H9 (cell line): ENCODE data around the gene LZTR1. TPM values are rescaled to one million over a fixed set of nuclear protein-coding genes. Genes with fewer than 3 reads are reported as not detected.
A peak's percentile ranks its signal among the peaks of the same experiment; 100 is the strongest.

Experiments used
- DNase-seq: peaks from one replicate; pipeline ENCODE4 v3.0.0-alpha.2; 2017
- H2AFZ ChIP-seq: one replicate; pipeline ENCODE4 v1.6.1; 2013; ENCODE audit warnings: mild to moderate bottlenecking, low read length, control low read depth, moderate library complexity
- H2AK5ac ChIP-seq: 2 replicates; pipeline ENCODE4 v1.6.1; 2013; ENCODE audit warnings: low read length, control low read depth, mixed read lengths; ENCODE audit not compliant: insufficient read length
- H2BK120ac ChIP-seq: one replicate; pipeline ENCODE4 v1.6.1; 2013; ENCODE audit warnings: low read depth, mild to moderate bottlenecking, low read length, control low read depth, inconsistent platforms; ENCODE audit not compliant: poor library complexity, severe bottlenecking
- H2BK12ac ChIP-seq: 2 replicates; pipeline ENCODE4 v1.6.1; 2013; ENCODE audit warnings: low read length, control low read depth, mixed read lengths, low read depth; ENCODE audit not compliant: insufficient read length
- H2BK15ac ChIP-seq: 2 replicates; pipeline ENCODE4 v1.6.1; 2013; ENCODE audit warnings: low read depth, low read length, control low read depth
- H2BK20ac ChIP-seq: one replicate; pipeline ENCODE4 v1.6.1; 2013; ENCODE audit warnings: low read depth, mild to moderate bottlenecking, low read length, control low read depth, inconsistent platforms; ENCODE audit not compliant: poor library complexity, severe bottlenecking
- H2BK5ac ChIP-seq: 2 replicates; pipeline ENCODE4 v1.6.1; 2013; ENCODE audit warnings: low read length, control low read depth, mixed read lengths; ENCODE audit not compliant: insufficient read length
- H3K14ac ChIP-seq: 2 replicates; pipeline ENCODE4 v1.6.1; 2013; ENCODE audit warnings: low read length, control low read depth; ENCODE audit not compliant: insufficient read depth
- H3K18ac ChIP-seq: 2 replicates; pipeline ENCODE4 v1.6.1; 2013; ENCODE audit warnings: low read depth, mild to moderate bottlenecking, mixed read lengths, low read length, control low read depth; ENCODE audit not compliant: insufficient read length
- H3K23ac ChIP-seq: 2 replicates; pipeline ENCODE4 v1.6.1; 2013; ENCODE audit warnings: low read length, control low read depth, mixed read lengths, low read depth; ENCODE audit not compliant: insufficient read length
- H3K23me2 ChIP-seq: 2 replicates; pipeline ENCODE4 v1.6.1; 2013; ENCODE audit warnings: low read depth, mild to moderate bottlenecking, mixed read lengths, low read length, control low read depth; ENCODE audit not compliant: insufficient read length, poor library complexity, severe bottlenecking
- H3K27ac ChIP-seq: 2 replicates; pipeline ENCODE4 v1.5.1; 2013; ENCODE audit warnings: low read length, control low read depth, mixed read lengths, low read depth; ENCODE audit not compliant: insufficient read length
- H3K27me3 ChIP-seq: 2 replicates; pipeline ENCODE4 v1.6.1; 2013; ENCODE audit warnings: low read length, control low read depth, inconsistent platforms; ENCODE audit not compliant: insufficient read depth
- H3K4ac ChIP-seq: 2 replicates; pipeline ENCODE4 v1.6.1; 2013; ENCODE audit warnings: low read depth, mild to moderate bottlenecking, control low read depth, inconsistent platforms, low read length, moderate library complexity
- H3K4me1 ChIP-seq: 2 replicates; pipeline ENCODE4 v1.6.1; 2013; ENCODE audit warnings: low read length, control low read depth, inconsistent platforms; ENCODE audit not compliant: insufficient read depth
- H3K4me2 ChIP-seq: 2 replicates; pipeline ENCODE4 v1.6.1; 2013; ENCODE audit warnings: low read length, control low read depth, mixed read lengths; ENCODE audit not compliant: insufficient read length, insufficient read depth
- H3K56ac ChIP-seq: 2 replicates; pipeline ENCODE4 v1.6.1; 2013; ENCODE audit warnings: low read depth, mild to moderate bottlenecking, mixed read lengths, low read length, control low read depth; ENCODE audit not compliant: insufficient read length
- H3K79me1 ChIP-seq: 2 replicates; pipeline ENCODE4 v1.6.1; 2013; ENCODE audit warnings: low read depth, mild to moderate bottlenecking, moderate library complexity, low read length, control low read depth, inconsistent platforms; ENCODE audit not compliant: insufficient read depth, poor library complexity, severe bottlenecking
- H3K79me2 ChIP-seq: 2 replicates; pipeline ENCODE4 v1.6.1; 2013; ENCODE audit warnings: low read length, control low read depth, inconsistent platforms; ENCODE audit not compliant: insufficient read depth
- H3K9ac ChIP-seq: 2 replicates; pipeline ENCODE4 v1.6.1; 2013; ENCODE audit warnings: low read length, control low read depth, mixed read lengths; ENCODE audit not compliant: insufficient read length; ENCODE audit errors: extremely low read depth
- H3K9me3 ChIP-seq: one replicate; pipeline ENCODE4 v1.6.1; 2013; ENCODE audit warnings: low read depth, low read length, inconsistent platforms; ENCODE audit not compliant: control insufficient read depth
- H3T11ph ChIP-seq: one replicate; pipeline ENCODE4 v1.6.1; 2013; ENCODE audit warnings: mild to moderate bottlenecking, low read length, control low read depth, inconsistent platforms
- H4K20me1 ChIP-seq: one replicate; pipeline ENCODE4 v1.6.1; 2013; ENCODE audit not compliant: control insufficient read depth, insufficient read length, insufficient read depth
- H4K5ac ChIP-seq: 2 replicates; pipeline ENCODE4 v1.6.1; 2013; ENCODE audit warnings: low read depth, mild to moderate bottlenecking, mixed read lengths, low read length, control low read depth; ENCODE audit not compliant: insufficient read length
- H4K8ac ChIP-seq: replicated peaks from 2 replicates; pipeline ENCODE4 v1.6.1; 2013; ENCODE audit warnings: low read length, control low read depth, mixed read lengths, low read depth; ENCODE audit not compliant: insufficient read length
- H4K91ac ChIP-seq: 2 replicates; pipeline ENCODE4 v1.6.1; 2013; ENCODE audit warnings: low read depth, mild to moderate bottlenecking, moderate library complexity, mixed read lengths, low read length, control low read depth; ENCODE audit not compliant: insufficient read length
- H3K27ac Mint-ChIP-seq, 3 experiments: 2 replicates in 2 of 3; 3 replicates in 1 of 3; pipeline ENCODE4 v1.8.0; 2020 to 2021; ENCODE audit warnings: mixed read lengths in 3 of 3, mild to moderate bottlenecking in 1 of 3, moderate library complexity in 1 of 3
- H3K27me3 Mint-ChIP-seq: 2 replicates; pipeline ENCODE4 v1.8.0; 2021; ENCODE audit warnings: low read depth, mild to moderate bottlenecking, moderate library complexity, mixed read lengths
- H3K36me3 Mint-ChIP-seq, 3 experiments: 2 replicates in 2 of 3; 3 replicates in 1 of 3; pipeline ENCODE4 v1.8.0; 2020 to 2021; ENCODE audit warnings: low read depth in 3 of 3, mixed read lengths in 3 of 3; ENCODE audit not compliant: insufficient read depth in 1 of 3
- H3K4me1 Mint-ChIP-seq, 2 experiments: 2 replicates each; pipeline ENCODE4 v1.8.0; 2020; ENCODE audit warnings: mixed read lengths in 2 of 2
- H3K4me3 Mint-ChIP-seq, 2 experiments: 2 replicates in 1 of 2; 3 replicates in 1 of 2; pipeline ENCODE4 v1.8.0; 2020 to 2021; ENCODE audit warnings: mild to moderate bottlenecking in 2 of 2, mixed read lengths in 2 of 2, moderate library complexity in 1 of 2
- H3K9me3 Mint-ChIP-seq, 2 experiments: 2 replicates in 1 of 2; 3 replicates in 1 of 2; pipeline ENCODE4 v1.8.0; 2020; ENCODE audit warnings: mild to moderate bottlenecking in 2 of 2, mixed read lengths in 2 of 2, moderate library complexity in 1 of 2
- CTCF ChIP-seq: fragments of 200-600 bp; sonication (generic); conservative IDR thresholded peaks from 3 replicates; pipeline ENCODE4 v1.8.0; 2021; ENCODE audit warnings: antibody characterized with exemption, mild to moderate bottlenecking
- WGBS: extraction: QIAGEN DNeasy Blood & Tissue Kit; methylation state at CpG from one replicate; pipeline ENCODE4 v1.1.7; 2013; ENCODE audit warnings: missing lambda C conversion rate, low lambda C conversion rate, mixed read lengths; ENCODE audit not compliant: insufficient read length; ENCODE audit errors: extremely low coverage; 5-methylcytosine and 5-hydroxymethylcytosine counted together
- total RNA-seq: library from RNA; stranded (reverse); gene quantifications from 2 replicates; pipeline ENCODE4 v1.2.1, GENCODE V29; 2021

LZTR1 gene
- total RNA-seq, 1 experiment from 2014 or later: 47.0 TPM

DNA sequence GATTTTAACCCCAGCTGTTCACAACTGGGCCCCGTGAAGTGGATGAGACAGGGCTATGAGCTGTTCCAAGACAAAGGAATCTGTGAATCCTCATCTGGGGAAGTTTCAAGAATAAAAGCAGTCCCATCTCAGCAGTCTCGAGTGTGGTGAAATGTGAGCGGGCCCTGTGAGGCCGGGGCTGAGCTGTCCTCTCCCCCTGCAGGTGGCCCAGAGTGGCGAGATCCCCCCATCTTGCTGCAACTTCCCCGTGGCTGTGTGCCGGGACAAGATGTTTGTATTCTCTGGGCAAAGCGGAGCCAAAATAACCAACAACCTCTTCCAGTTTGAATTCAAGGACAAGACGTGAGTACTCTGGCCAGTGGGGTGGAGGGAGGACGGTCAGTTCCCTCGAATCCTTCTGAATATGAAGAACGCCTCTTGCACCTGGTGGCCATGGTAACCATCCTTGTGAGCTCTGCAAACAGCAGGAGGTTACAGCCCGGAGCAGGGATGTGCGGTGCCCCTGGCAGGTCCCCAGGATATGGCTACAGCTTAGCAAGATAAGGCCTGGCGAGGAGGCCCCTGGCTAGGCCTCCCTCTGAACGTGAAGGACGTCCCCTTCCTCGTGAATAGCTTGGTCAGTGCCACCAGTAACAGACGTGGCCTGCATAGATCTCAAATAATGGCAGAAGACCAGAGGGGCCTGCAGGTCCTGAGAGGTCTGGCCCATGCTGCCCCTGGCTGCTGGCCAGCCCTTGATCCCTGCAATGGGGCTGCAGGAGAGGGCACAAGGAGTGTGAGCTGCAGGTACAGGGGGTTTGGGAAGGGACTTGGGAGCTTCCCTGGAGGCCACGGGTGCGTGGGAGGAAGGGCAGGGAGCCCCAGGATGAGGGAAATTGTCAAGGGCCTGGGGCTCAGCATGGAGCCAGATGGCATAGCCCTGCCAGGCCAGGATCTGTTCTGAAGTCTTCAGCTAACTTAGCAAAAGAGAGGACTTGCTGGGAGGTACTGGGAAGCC, 8.4 kb downstream of the LZTR1 start:
- Histone ChIP-seq H2BK15ac (no peak overlapping the region), H3K4me1 (no peaks in the 10 kb centered on the region), H4K91ac (no peak overlapping the region), H3K9ac (no peak overlapping the region), H3K79me2 (no peaks in the 10 kb centered on the region), H3K9me3 (no peaks in the 10 kb centered on the region), H3K56ac (no peak overlapping the region), H3K18ac (no peak overlapping the region), H2AFZ (no peak overlapping the region), H2BK20ac (no peak overlapping the region), H3K23me2 (no peaks in the 10 kb centered on the region), H2BK12ac (no peak overlapping the region), H3K27ac (no peak overlapping the region), H3K23ac (no peak overlapping the region), H4K8ac (no peak overlapping the region), H2BK120ac (no peak overlapping the region), H3K4me2 (no peak overlapping the region), H4K20me1 (no peaks in the 10 kb centered on the region), H3K79me1 (no peaks in the 10 kb centered on the region), H2AK5ac (no peak overlapping the region), H3K4ac (no peak overlapping the region), H3K14ac (no peak overlapping the region), H2BK5ac (no peak overlapping the region), H4K5ac (no peak overlapping the region), H3T11ph (no peak overlapping the region), H3K27me3 (no peaks in the 10 kb centered on the region)
- H3K27ac Mint-ChIP-seq: peak overlapping the region in 2 of 3 experiments; percentile 43 to 62; a peak in 3 of 7 replicates
- no peaks in the 10 kb centered on the region for H3K9me3 Mint-ChIP-seq
- no peak for TF ChIP-seq CTCF
- DNase-seq: no peak
- no peaks in the 10 kb centered on the region for H3K27me3 Mint-ChIP-seq
- no peak overlapping the region for H3K4me3 Mint-ChIP-seq
- no CpG with 5 or more reads among the region's 21 CpGs for WGBS
- H3K4me1 Mint-ChIP-seq: 0 out of 4 replicates have a peak, but pooled peaks cover 0 to 2% of the 10 kb centered on the region in 2 experiments
- H3K36me3 Mint-ChIP-seq: peaks cover 2 to 37% (median 22%) of the 10 kb centered on the region in 3 experiments
